Measurements from ENCODE around the gene FANCF. TPM values are rescaled to one million over a fixed set of nuclear protein-coding genes. Genes with fewer than 3 reads are reported as not detected.
A peak's percentile ranks its signal among the peaks of the same experiment; 100 is the strongest.

FANCF gene
- total and polyA plus RNA-seq, 7 donors, result 3.6 to 10.4 (median 4.6) TPM

GRCh38 chr11:22624742-22625447 lies 728 bp downstream of the FANCF start:
- Histone ChIP-seq H3K4me3 (peak overlapping the region; percentile 78 to 88 (median 80)), H3K27me3 (no peaks in the 10 kb centered on the region), H3K9me3 (no peaks in the 10 kb centered on the region), H3K27ac (peak overlapping the region; percentile 82 to 91 (median 88)), H3K36me3 (no peaks in the 10 kb centered on the region), H3K4me1 (peaks cover 0 to 19% (median 9%) of the 10 kb centered on the region in 4 donors)
- TF ChIP-seq POLR2AphosphoS5 (IDR thresholded peaks at IDR 0.05), result no peak
- TF ChIP-seq, protein P1, sequence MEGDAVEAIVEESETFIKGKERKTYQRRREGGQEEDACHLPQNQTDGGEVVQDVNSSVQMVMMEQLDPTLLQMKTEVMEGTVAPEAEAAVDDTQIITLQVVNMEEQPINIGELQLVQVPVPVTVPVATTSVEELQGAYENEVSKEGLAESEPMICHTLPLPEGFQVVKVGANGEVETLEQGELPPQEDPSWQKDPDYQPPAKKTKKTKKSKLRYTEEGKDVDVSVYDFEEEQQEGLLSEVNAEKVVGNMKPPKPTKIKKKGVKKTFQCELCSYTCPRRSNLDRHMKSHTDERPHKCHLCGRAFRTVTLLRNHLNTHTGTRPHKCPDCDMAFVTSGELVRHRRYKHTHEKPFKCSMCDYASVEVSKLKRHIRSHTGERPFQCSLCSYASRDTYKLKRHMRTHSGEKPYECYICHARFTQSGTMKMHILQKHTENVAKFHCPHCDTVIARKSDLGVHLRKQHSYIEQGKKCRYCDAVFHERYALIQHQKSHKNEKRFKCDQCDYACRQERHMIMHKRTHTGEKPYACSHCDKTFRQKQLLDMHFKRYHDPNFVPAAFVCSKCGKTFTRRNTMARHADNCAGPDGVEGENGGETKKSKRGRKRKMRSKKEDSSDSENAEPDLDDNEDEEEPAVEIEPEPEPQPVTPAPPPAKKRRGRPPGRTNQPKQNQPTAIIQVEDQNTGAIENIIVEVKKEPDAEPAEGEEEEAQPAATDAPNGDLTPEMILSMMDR (IDR thresholded peaks at IDR 0.05), result peak in 2 of 4 experiments; percentile 29 to 41
- 2 to 5% methylated on average over 31 of the region's 31 CpGs for WGBS, 2 donors
- intact Hi-C loops (cut with DNase I), result loop anchor here (5.0 kb wide), 1 partner anchor 202 kb away; the partner anchor contains the start of gene SVIP
- DNase-seq, result peak; percentile 80

DNA sequence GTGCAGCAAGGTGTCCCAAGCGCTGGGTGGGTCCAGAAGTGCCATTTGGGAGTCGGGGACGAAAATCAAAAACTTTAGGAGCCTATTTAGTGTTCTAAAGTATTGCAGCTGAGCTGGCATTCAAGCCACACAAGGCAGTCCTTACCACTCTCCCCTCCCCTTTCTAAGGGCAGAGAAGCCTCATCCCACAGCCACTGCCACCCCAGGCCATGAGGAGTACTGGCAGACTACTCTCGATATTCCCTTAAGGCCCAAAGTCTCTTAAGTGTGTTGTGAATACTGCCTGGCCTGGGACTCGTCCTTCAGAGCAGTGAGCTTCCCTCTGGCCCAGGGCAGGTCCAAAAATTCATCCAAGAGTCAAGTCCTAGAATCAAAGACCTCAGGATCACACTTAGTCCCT lies 7.8 kb downstream of the FANCF start:
- no peak for DNase-seq
- no peaks in the 10 kb centered on the region for H3K4me1 ChIP-seq
- H3K27me3 ChIP-seq, result no peaks in the 10 kb centered on the region
- intact Hi-C loops (cut with DNase I), result no loop called here
- H3K9me3 ChIP-seq, result no peaks in the 10 kb centered on the region
- TF ChIP-seq, protein P1 (IDR thresholded peaks at IDR 0.05), result no peak
- no peak for TF ChIP-seq EP300 (IDR thresholded peaks at IDR 0.05)
- no peak for TF ChIP-seq POLR2AphosphoS5 (IDR thresholded peaks at IDR 0.05)
- no peak for TF ChIP-seq POLR2A (IDR thresholded peaks at IDR 0.05)
- 92 to 94% methylated on average over 5 of the region's 5 CpGs for WGBS, 2 donors
- H3K36me3 ChIP-seq, result no peaks in the 10 kb centered on the region
- no peak overlapping the region for H3K27ac ChIP-seq
- H3K4me3 ChIP-seq, result no peak overlapping the region

- no peaks in the 10 kb centered on the region for H3K36me3 ChIP-seq
- WGBS, 2 donors, result 41 to 60% methylated on average over 1 of the region's 1 CpG
These were observed 21.7 kb downstream of the FANCF start for GRCh38 chr11:22603933-22604332.

GRCh38 chr11:22602504-22602903 lies 23.1 kb downstream of the FANCF start:
- no peak overlapping the region for H3K4me3 ChIP-seq
- no peak overlapping the region for H3K27ac ChIP-seq
- no peaks in the 10 kb centered on the region for H3K36me3 ChIP-seq
- TF ChIP-seq POLR2A (IDR thresholded peaks at IDR 0.05) (no peak), POLR2AphosphoS5 (IDR thresholded peaks at IDR 0.05) (no peak), EP300 (IDR thresholded peaks at IDR 0.05) (no peak)
- TF ChIP-seq, protein P1 (IDR thresholded peaks at IDR 0.05), result no peak
- H3K27me3 ChIP-seq, result no peaks in the 10 kb centered on the region
- intact Hi-C loops (cut with DNase I), result no loop called here
- no peaks in the 10 kb centered on the region for H3K4me1 ChIP-seq
- no peak for DNase-seq
- H3K9me3 ChIP-seq, result no peaks in the 10 kb centered on the region

More at GRCh38 chr11:22603933-22604332, 21.7 kb downstream of the FANCF start:
- Histone ChIP-seq H3K4me3 (no peak overlapping the region), H3K9me3 (no peaks in the 10 kb centered on the region), H3K4me1 (no peaks in the 10 kb centered on the region), H3K27ac (no peak overlapping the region), H3K27me3 (no peaks in the 10 kb centered on the region)
- DNase-seq, result no peak
- TF ChIP-seq POLR2AphosphoS5 (IDR thresholded peaks at IDR 0.05) (no peak), POLR2A (IDR thresholded peaks at IDR 0.05) (no peak), EP300 (IDR thresholded peaks at IDR 0.05) (no peak)
- TF ChIP-seq, protein P1 (IDR thresholded peaks at IDR 0.05), result no peak
- intact Hi-C loops (cut with DNase I), result no loop called here

DNA sequence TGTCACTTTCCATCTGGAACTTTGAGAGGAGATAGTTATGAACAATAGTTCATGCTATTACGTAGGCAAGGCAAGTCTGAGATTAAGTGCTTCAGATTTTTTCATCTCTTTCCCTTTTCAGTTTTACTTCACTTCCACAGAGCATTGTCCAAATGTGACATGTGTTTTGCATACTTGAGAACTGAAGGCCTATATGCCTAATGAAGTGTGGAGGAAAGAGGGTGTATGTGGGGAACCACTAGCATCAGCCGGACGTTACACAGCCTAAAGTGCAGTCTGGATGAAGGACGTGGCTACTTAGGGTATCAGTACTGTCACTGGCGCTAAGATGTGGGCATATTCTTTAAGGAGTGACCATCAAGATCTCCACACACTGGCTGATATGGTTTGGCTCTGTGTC lies 26.2 kb downstream of the FANCF start:
- Histone ChIP-seq H3K9me3 (no peaks in the 10 kb centered on the region), H3K27ac (no peak overlapping the region), H3K4me1 (no peaks in the 10 kb centered on the region), H3K36me3 (no peaks in the 10 kb centered on the region), H3K27me3 (no peaks in the 10 kb centered on the region), H3K4me3 (no peak overlapping the region)
- intact Hi-C loops (cut with DNase I), result no loop called here
- 89 to 91% methylated on average over 5 of the region's 5 CpGs for WGBS, 2 donors
- TF ChIP-seq, protein P1 (IDR thresholded peaks at IDR 0.05), result no peak
- TF ChIP-seq POLR2AphosphoS5 (IDR thresholded peaks at IDR 0.05) (no peak), EP300 (IDR thresholded peaks at IDR 0.05) (no peak), POLR2A (IDR thresholded peaks at IDR 0.05) (no peak)
- DNase-seq, result no peak

Data from sigmoid colon (tissue), 7 donors.